Measurements from ENCODE around the gene TULP1.

TULP1 gene

GRCh38 chr6:35461270-35461669, 51.4 kb downstream of the TULP1 start:
- DNase-seq (ENCODE audit: low read depth): no peak
- no peak for TF ChIP-seq CTCF (conservative IDR thresholded peaks at IDR 0.05; ENCODE audit: low read depth, low read length)
- no peak overlapping the region for H3K4me3 ChIP-seq (ENCODE audit: low read length)

GRCh38 chr6:35457907-35458306, 54.8 kb downstream of the TULP1 start:
- TF ChIP-seq CTCF (conservative IDR thresholded peaks at IDR 0.05; ENCODE audit: low read depth, low read length): no peak
- DNase-seq (ENCODE audit: low read depth): no peak
- no peak overlapping the region for H3K4me3 ChIP-seq (ENCODE audit: low read length)

- H3K4me3 ChIP-seq (ENCODE audit: low read length): no peak overlapping the region
- no peak for DNase-seq (ENCODE audit: low read depth)
- no peak for TF ChIP-seq CTCF (conservative IDR thresholded peaks at IDR 0.05; ENCODE audit: low read depth, low read length)
These were observed 58.1 kb downstream of the TULP1 start for GRCh38 chr6:35454391-35455110.

- H3K4me3 ChIP-seq (ENCODE audit: low read length): peak overlapping the region; percentile 58
- no peak for DNase-seq (ENCODE audit: low read depth)
- TF ChIP-seq CTCF (conservative IDR thresholded peaks at IDR 0.05; ENCODE audit: low read depth, low read length): no peak
These were observed 59.5 kb downstream of the TULP1 start for GRCh38 chr6:35453236-35453635.

- no peak for TF ChIP-seq CTCF (conservative IDR thresholded peaks at IDR 0.05; ENCODE audit: low read depth, low read length)
- peak within 1 kb of the TSS; percentile 58 for H3K4me3 ChIP-seq (ENCODE audit: low read length)
- peak; percentile 45 for DNase-seq (ENCODE audit: low read depth)
These were observed 60.3 kb downstream of the TULP1 start, which contains the start of gene FANCE for GRCh38 chr6:35452183-35453090. TSS of gene FANCE (plus strand) at chr6:35452338. CDS start at chr6:35452546, 208 bp downstream.

GRCh38 chr6:35451354-35452182, 61.1 kb downstream of the TULP1 start:
- no peak for DNase-seq (ENCODE audit: low read depth)
- no peak for TF ChIP-seq CTCF (conservative IDR thresholded peaks at IDR 0.05; ENCODE audit: low read depth, low read length)
- peak overlapping the region; percentile 58 for H3K4me3 ChIP-seq (ENCODE audit: low read length)

All from retinal pigment epithelial cell (primary cell).